Measurements from ENCODE around the gene NAA10.

Gene NAA10

GRCh38 chrX:153900831-153901752 lies 33.7 kb downstream of the NAA10 start:
- Histone ChIP-seq H3K27ac (ENCODE audit: low read length, poor library complexity, severe bottlenecking) (peak overlapping the region; percentile 60), H3K36me3 (ENCODE audit: control insufficient read depth in 1 of 2, insufficient read depth in 2 of 2, low read depth in 1 of 2, low read length in 2 of 2) (no peaks in the 10 kb centered on the region), H3K23ac (ENCODE audit: low read length in 2 of 2) (no peak overlapping the region), H3K4me1 (ENCODE audit: control insufficient read depth, insufficient read depth, low read depth, low read length) (peaks cover 15% of the 10 kb centered on the region), H3K9ac (ENCODE audit: low read length) (no peak overlapping the region), H3K4ac (ENCODE audit: low read depth in 1 of 2, low read length in 2 of 2) (no peak overlapping the region), H3K79me1 (replicated peaks; ENCODE audit: low read length, poor library complexity, severe bottlenecking) (no peaks in the 10 kb centered on the region), H3K27me3 (ENCODE audit: control insufficient read depth in 1 of 2, insufficient read depth in 1 of 2, low read length in 2 of 2) (peaks cover 0 to 37% of the 10 kb centered on the region in 2 experiments), H4K8ac (ENCODE audit: low read length) (peak overlapping the region; percentile 35), H2AK5ac (ENCODE audit: low read length, severe bottlenecking) (no peak overlapping the region), H2BK5ac (ENCODE audit: low read depth, low read length, poor library complexity, severe bottlenecking) (no peak overlapping the region), H3K18ac (ENCODE audit: low read depth in 1 of 2, low read length in 2 of 2) (peak overlapping the region; percentile 77 to 81), H2BK120ac (ENCODE audit: low read depth, low read length) (no peak overlapping the region), H3K4me3 (ENCODE audit: insufficient read depth in 1 of 2, low read depth in 1 of 2, low read length in 2 of 2) (no peak overlapping the region), H2BK12ac (ENCODE audit: low read length in 2 of 2) (peak overlapping the region in 1 of 2 experiments; percentile 85), H3K4me2 (ENCODE audit: low read length, poor library complexity, severe bottlenecking) (no peak overlapping the region), H3K14ac (ENCODE audit: low read length in 2 of 2) (peak overlapping the region in 1 of 2 experiments; percentile 80), H2BK15ac (ENCODE audit: low read depth, poor library complexity, severe bottlenecking) (no peak overlapping the region), H2AFZ (ENCODE audit: low read depth, low read length) (no peak overlapping the region), H4K91ac (ENCODE audit: low read length) (peak overlapping the region; percentile 95), H3K9me3 (ENCODE audit: control insufficient read depth, low read length) (peaks cover 7% of the 10 kb centered on the region)
- WGBS = 62% methylated on average over 16 of the region's 26 CpGs
- DNase-seq = peak; percentile 91

GRCh38 chrX:153897899-153898298 lies 36.9 kb downstream of the NAA10 start:
- H3K4ac ChIP-seq (ENCODE audit: low read depth in 1 of 2, low read length in 2 of 2) = no peak overlapping the region
- no peaks in the 10 kb centered on the region for H3K79me1 ChIP-seq (replicated peaks; ENCODE audit: low read length, poor library complexity, severe bottlenecking)
- H3K27ac ChIP-seq (ENCODE audit: low read length, poor library complexity, severe bottlenecking) = no peak overlapping the region
- H3K14ac ChIP-seq (ENCODE audit: low read length in 2 of 2) = no peak overlapping the region
- peaks cover 12% of the 10 kb centered on the region for H3K9me3 ChIP-seq (ENCODE audit: control insufficient read depth, low read length)
- H3K27me3 ChIP-seq (ENCODE audit: control insufficient read depth in 1 of 2, insufficient read depth in 1 of 2, low read length in 2 of 2) = peaks cover 0 to 50% of the 10 kb centered on the region in 2 experiments
- no peak overlapping the region for H2BK120ac ChIP-seq (ENCODE audit: low read depth, low read length)
- H2AK5ac ChIP-seq (ENCODE audit: low read length, severe bottlenecking) = no peak overlapping the region
- peaks cover 15% of the 10 kb centered on the region for H3K4me1 ChIP-seq (ENCODE audit: control insufficient read depth, insufficient read depth, low read depth, low read length)
- no peak overlapping the region for H3K23ac ChIP-seq (ENCODE audit: low read length in 2 of 2)
- no peak for DNase-seq
- no peak overlapping the region for H2BK5ac ChIP-seq (ENCODE audit: low read depth, low read length, poor library complexity, severe bottlenecking)
- no peak overlapping the region for H3K4me2 ChIP-seq (ENCODE audit: low read length, poor library complexity, severe bottlenecking)
- no peak overlapping the region for H4K91ac ChIP-seq (ENCODE audit: low read length)
- no peaks in the 10 kb centered on the region for H3K36me3 ChIP-seq (ENCODE audit: control insufficient read depth in 1 of 2, insufficient read depth in 2 of 2, low read depth in 1 of 2, low read length in 2 of 2)
- no peak overlapping the region for H2BK15ac ChIP-seq (ENCODE audit: low read depth, poor library complexity, severe bottlenecking)
- no peak overlapping the region for H2AFZ ChIP-seq (ENCODE audit: low read depth, low read length)
- no peak overlapping the region for H3K9ac ChIP-seq (ENCODE audit: low read length)
- no peak overlapping the region for H3K18ac ChIP-seq (ENCODE audit: low read depth in 1 of 2, low read length in 2 of 2)
- no peak overlapping the region for H2BK12ac ChIP-seq (ENCODE audit: low read length in 2 of 2)
- H4K8ac ChIP-seq (ENCODE audit: low read length) = no peak overlapping the region
- no peak overlapping the region for H3K4me3 ChIP-seq (ENCODE audit: insufficient read depth in 1 of 2, low read depth in 1 of 2, low read length in 2 of 2)

GRCh38 chrX:153889123-153889522 lies 45.7 kb downstream of the NAA10 start:
- Histone ChIP-seq H2AK5ac (ENCODE audit: low read length, severe bottlenecking) (no peak overlapping the region), H2AFZ (ENCODE audit: low read depth, low read length) (no peak overlapping the region), H3K4ac (ENCODE audit: low read depth in 1 of 2, low read length in 2 of 2) (no peak overlapping the region), H2BK120ac (ENCODE audit: low read depth, low read length) (no peak overlapping the region), H4K8ac (ENCODE audit: low read length) (no peak overlapping the region), H3K36me3 (ENCODE audit: control insufficient read depth in 1 of 2, insufficient read depth in 2 of 2, low read depth in 1 of 2, low read length in 2 of 2) (peaks cover 0 to 6% of the 10 kb centered on the region in 2 experiments), H3K79me1 (replicated peaks; ENCODE audit: low read length, poor library complexity, severe bottlenecking) (no peaks in the 10 kb centered on the region), H2BK12ac (ENCODE audit: low read length in 2 of 2) (no peak overlapping the region), H2BK15ac (ENCODE audit: low read depth, poor library complexity, severe bottlenecking) (no peak overlapping the region), H3K4me1 (ENCODE audit: control insufficient read depth, insufficient read depth, low read depth, low read length) (peaks cover 20% of the 10 kb centered on the region), H3K27me3 (ENCODE audit: control insufficient read depth in 1 of 2, insufficient read depth in 1 of 2, low read length in 2 of 2) (peaks cover 0 to 80% of the 10 kb centered on the region in 2 experiments), H3K4me3 (ENCODE audit: insufficient read depth in 1 of 2, low read depth in 1 of 2, low read length in 2 of 2) (no peak overlapping the region), H3K18ac (ENCODE audit: low read depth in 1 of 2, low read length in 2 of 2) (no peak overlapping the region), H4K91ac (ENCODE audit: low read length) (no peak overlapping the region), H3K23ac (ENCODE audit: low read length in 2 of 2) (no peak overlapping the region), H2BK5ac (ENCODE audit: low read depth, low read length, poor library complexity, severe bottlenecking) (no peak overlapping the region), H3K27ac (ENCODE audit: low read length, poor library complexity, severe bottlenecking) (no peak overlapping the region), H3K4me2 (ENCODE audit: low read length, poor library complexity, severe bottlenecking) (no peak overlapping the region), H3K14ac (ENCODE audit: low read length in 2 of 2) (no peak overlapping the region), H3K9ac (ENCODE audit: low read length) (no peak overlapping the region), H3K9me3 (ENCODE audit: control insufficient read depth, low read length) (no peaks in the 10 kb centered on the region)
- 100% methylated on average over 4 of the region's 6 CpGs for WGBS
- no peak for DNase-seq

GRCh38 chrX:153888344-153888743 lies 46.5 kb downstream of the NAA10 start:
- 94% methylated on average over 3 of the region's 6 CpGs for WGBS

More at GRCh38 chrX:153888344-153888743, 46.5 kb downstream of the NAA10 start:
- no peak overlapping the region for H4K8ac ChIP-seq (ENCODE audit: low read length)
- H3K79me1 ChIP-seq (replicated peaks; ENCODE audit: low read length, poor library complexity, severe bottlenecking) = no peaks in the 10 kb centered on the region
- H3K27ac ChIP-seq (ENCODE audit: low read length, poor library complexity, severe bottlenecking) = no peak overlapping the region
- H3K9ac ChIP-seq (ENCODE audit: low read length) = no peak overlapping the region
- H3K18ac ChIP-seq (ENCODE audit: low read depth in 1 of 2, low read length in 2 of 2) = no peak overlapping the region
- no peaks in the 10 kb centered on the region for H3K9me3 ChIP-seq (ENCODE audit: control insufficient read depth, low read length)
- H3K4ac ChIP-seq (ENCODE audit: low read depth in 1 of 2, low read length in 2 of 2) = no peak overlapping the region
- H3K4me1 ChIP-seq (ENCODE audit: control insufficient read depth, insufficient read depth, low read depth, low read length) = peaks cover 27% of the 10 kb centered on the region
- H2AFZ ChIP-seq (ENCODE audit: low read depth, low read length) = no peak overlapping the region
- no peak overlapping the region for H2BK120ac ChIP-seq (ENCODE audit: low read depth, low read length)
- no peak for DNase-seq
- H3K27me3 ChIP-seq (ENCODE audit: control insufficient read depth in 1 of 2, insufficient read depth in 1 of 2, low read length in 2 of 2) = peaks cover 0 to 81% of the 10 kb centered on the region in 2 experiments
- no peak overlapping the region for H3K23ac ChIP-seq (ENCODE audit: low read length in 2 of 2)
- no peak overlapping the region for H2BK15ac ChIP-seq (ENCODE audit: low read depth, poor library complexity, severe bottlenecking)
- H2AK5ac ChIP-seq (ENCODE audit: low read length, severe bottlenecking) = no peak overlapping the region
- H3K4me3 ChIP-seq (ENCODE audit: insufficient read depth in 1 of 2, low read depth in 1 of 2, low read length in 2 of 2) = no peak overlapping the region
- no peak overlapping the region for H2BK12ac ChIP-seq (ENCODE audit: low read length in 2 of 2)
- no peak overlapping the region for H4K91ac ChIP-seq (ENCODE audit: low read length)
- H2BK5ac ChIP-seq (ENCODE audit: low read depth, low read length, poor library complexity, severe bottlenecking) = no peak overlapping the region
- no peak overlapping the region for H3K14ac ChIP-seq (ENCODE audit: low read length in 2 of 2)
- H3K36me3 ChIP-seq (ENCODE audit: control insufficient read depth in 1 of 2, insufficient read depth in 2 of 2, low read depth in 1 of 2, low read length in 2 of 2) = peaks cover 0 to 13% of the 10 kb centered on the region in 2 experiments
- no peak overlapping the region for H3K4me2 ChIP-seq (ENCODE audit: low read length, poor library complexity, severe bottlenecking)

All from mesenchymal stem cell (in vitro differentiated cells and primary cell).